OCI-LY7 (cell line): ENCODE results near the gene ZNF691.

ENCODE experiments used
- EZH2phosphoT487 ChIP-seq: fragments of 200-600 bp; sonication (generic); IDR thresholded peaks from 2 replicates; pipeline ENCODE4 v1.6.1; 2018; ENCODE audit warnings: low read depth, borderline replicate concordance, mild to moderate bottlenecking, mixed run types, antibody characterized with exemption, low read length, moderate library complexity, mixed read lengths
- TF ChIP-seq, protein P1 (sequence below): fragments of 200-600 bp; sonication (generic); conservative IDR thresholded peaks from 2 replicates; pipeline ENCODE4 v1.5.1; 2014; ENCODE audit warnings: mild to moderate bottlenecking, antibody characterized with exemption, low read length, moderate library complexity, mixed read lengths

DNA sequence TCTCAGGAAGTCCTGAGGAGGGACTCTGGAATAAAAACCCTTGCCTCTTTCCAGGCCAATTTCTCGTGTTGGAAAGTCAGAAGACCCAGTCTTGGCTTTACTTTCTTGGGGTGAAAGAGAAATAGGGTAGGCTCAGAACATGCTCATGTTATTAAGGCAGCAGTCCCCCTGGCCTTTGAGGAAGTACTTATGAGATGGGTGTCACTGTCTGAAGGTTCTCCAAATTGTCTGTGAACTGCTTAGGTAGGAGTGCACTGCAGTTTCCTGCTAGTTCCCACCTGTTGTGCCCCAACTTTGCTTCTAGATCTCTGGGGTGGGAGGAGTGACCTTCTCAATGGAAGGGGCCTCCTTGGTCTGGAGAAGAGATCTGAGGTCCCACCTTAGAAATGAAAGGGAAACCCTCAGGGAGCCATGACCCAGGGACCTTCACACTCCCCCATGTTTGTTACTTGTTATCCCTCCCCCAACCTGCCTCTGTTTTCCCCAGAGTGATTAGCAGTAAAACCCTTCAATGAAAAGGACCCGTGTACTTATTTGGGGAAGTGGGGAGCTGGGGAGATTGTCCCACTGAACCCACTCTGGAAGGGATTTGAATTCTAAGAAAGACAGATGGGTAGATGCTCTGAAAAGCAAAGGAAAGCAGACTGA, 5.7 kb downstream of the ZNF691 start:
- TF ChIP-seq, protein P1, sequence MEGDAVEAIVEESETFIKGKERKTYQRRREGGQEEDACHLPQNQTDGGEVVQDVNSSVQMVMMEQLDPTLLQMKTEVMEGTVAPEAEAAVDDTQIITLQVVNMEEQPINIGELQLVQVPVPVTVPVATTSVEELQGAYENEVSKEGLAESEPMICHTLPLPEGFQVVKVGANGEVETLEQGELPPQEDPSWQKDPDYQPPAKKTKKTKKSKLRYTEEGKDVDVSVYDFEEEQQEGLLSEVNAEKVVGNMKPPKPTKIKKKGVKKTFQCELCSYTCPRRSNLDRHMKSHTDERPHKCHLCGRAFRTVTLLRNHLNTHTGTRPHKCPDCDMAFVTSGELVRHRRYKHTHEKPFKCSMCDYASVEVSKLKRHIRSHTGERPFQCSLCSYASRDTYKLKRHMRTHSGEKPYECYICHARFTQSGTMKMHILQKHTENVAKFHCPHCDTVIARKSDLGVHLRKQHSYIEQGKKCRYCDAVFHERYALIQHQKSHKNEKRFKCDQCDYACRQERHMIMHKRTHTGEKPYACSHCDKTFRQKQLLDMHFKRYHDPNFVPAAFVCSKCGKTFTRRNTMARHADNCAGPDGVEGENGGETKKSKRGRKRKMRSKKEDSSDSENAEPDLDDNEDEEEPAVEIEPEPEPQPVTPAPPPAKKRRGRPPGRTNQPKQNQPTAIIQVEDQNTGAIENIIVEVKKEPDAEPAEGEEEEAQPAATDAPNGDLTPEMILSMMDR, result no peak
- no peak for TF ChIP-seq EZH2phosphoT487
